IMR-90 (cell line): ENCODE measurements around the gene HOXD9. TPM values are rescaled to one million over a fixed set of nuclear protein-coding genes. Genes with fewer than 3 reads are reported as not detected.

ENCODE experiments used
- ATAC-seq: fragments of 200-7000 bp; cut with Tn5 transposase; 2 replicates; pipeline ENCODE4 v1.9.1; 2020; ENCODE audit warnings: low read depth, mild to moderate bottlenecking, moderate library complexity
- BruUV-seq: library from RNA; stranded (reverse); fragments of 400-500 nt; replicated peaks from 2 replicates; lab custom pipeline; 2021; lab: Mats Ljungman, UMichigan
- CTCF ChIA-PET: fragments of 300-600 bp; formaldehyde crosslinking; extraction: SDS; loops from one replicate; lab custom pipeline; 2021; ENCODE audit warnings: antibody characterized with exemption; lab: Yijun Ruan, JAX
- POLR2A ChIA-PET: fragments of 300-600 bp; sonication (Branson Sonifier 250); formaldehyde crosslinking; loops from one replicate; lab custom pipeline; 2022; ENCODE audit warnings: antibody characterized with exemption; ENCODE audit not compliant: unreplicated experiment; lab: Charles Lee
- DNase-seq: peaks from one replicate; pipeline ENCODE4 v3.0.0; 2013
- H2AFZ ChIP-seq: replicated peaks from 2 replicates; pipeline ENCODE3; 2013; ENCODE audit warnings: low read length, mild to moderate bottlenecking; ENCODE audit not compliant: poor library complexity
- H2AK5ac ChIP-seq: 2 replicates; pipeline ENCODE4 v1.6.1; 2013; ENCODE audit warnings: low read depth, low read length, inconsistent platforms
- H2AK9ac ChIP-seq: replicated peaks from 2 replicates; pipeline ENCODE3; 2013; ENCODE audit warnings: mild to moderate bottlenecking, low read depth, low read length, moderate library complexity; ENCODE audit not compliant: poor library complexity
- H2BK120ac ChIP-seq: 2 replicates; pipeline ENCODE4 v1.6.1; 2013; ENCODE audit warnings: low read depth, low read length, inconsistent platforms
- H2BK15ac ChIP-seq: 3 replicates; pipeline ENCODE4 v1.6.1; 2013; ENCODE audit warnings: low read depth, low read length, inconsistent platforms
- H2BK20ac ChIP-seq: 2 replicates; pipeline ENCODE4 v1.6.1; 2013; ENCODE audit warnings: low read depth, mild to moderate bottlenecking, inconsistent platforms, low read length, moderate library complexity
- H2BK5ac ChIP-seq: 2 replicates; pipeline ENCODE4 v1.6.1; 2013; ENCODE audit warnings: mild to moderate bottlenecking, low read depth, low read length, inconsistent platforms; ENCODE audit not compliant: poor library complexity, severe bottlenecking
- H3K14ac ChIP-seq: replicated peaks from 2 replicates; pipeline ENCODE4 v1.6.1; 2013; ENCODE audit warnings: low read depth, low read length, inconsistent platforms
- H3K18ac ChIP-seq: 2 replicates; pipeline ENCODE4 v1.6.1; 2013; ENCODE audit warnings: low read depth, low read length, control low read depth
- H3K23ac ChIP-seq: 2 replicates; pipeline ENCODE4 v1.6.1; 2013; ENCODE audit warnings: low read depth, low read length, inconsistent platforms
- H3K27ac ChIP-seq: 2 replicates; pipeline ENCODE4 v1.5.1; 2013; ENCODE audit warnings: mild to moderate bottlenecking, control low read depth, low read length; ENCODE audit not compliant: insufficient read depth
- H3K27me3 ChIP-seq: 2 replicates; pipeline ENCODE4 v1.6.1; 2013; ENCODE audit warnings: low read length; ENCODE audit not compliant: control insufficient read depth, insufficient read depth
- H3K36me3 ChIP-seq: 2 replicates; pipeline ENCODE4 v1.6.1; 2013; ENCODE audit warnings: low read length, mixed read lengths; ENCODE audit not compliant: control insufficient read depth, insufficient read depth
- H3K4ac ChIP-seq: 2 replicates; pipeline ENCODE4 v1.6.1; 2013; ENCODE audit warnings: low read depth, low read length, inconsistent platforms
- H3K4me1 ChIP-seq: 2 replicates; pipeline ENCODE4 v1.6.1; 2013; ENCODE audit warnings: low read length, mixed read lengths; ENCODE audit not compliant: control insufficient read depth, insufficient read depth
- H3K4me2 ChIP-seq: 2 replicates; pipeline ENCODE4 v1.6.1; 2013; ENCODE audit warnings: low read depth, mild to moderate bottlenecking, control low read depth, low read length, moderate library complexity
- H3K4me3 ChIP-seq: 2 replicates; pipeline ENCODE4 v1.5.1; 2013; ENCODE audit warnings: low read depth, mild to moderate bottlenecking, control low read depth, low read length, moderate library complexity; ENCODE audit not compliant: insufficient read depth
- H3K56ac ChIP-seq: 2 replicates; pipeline ENCODE4 v1.6.1; 2013; ENCODE audit warnings: low read length, inconsistent platforms; ENCODE audit not compliant: insufficient read depth; ENCODE audit errors: extremely low read depth
- H3K79me1 ChIP-seq, 2 experiments: 2 replicates each; pipeline ENCODE4 v1.6.1; 2013; ENCODE audit warnings: low read length in 2 of 2, inconsistent platforms in 1 of 2, low read depth in 1 of 2
- H3K9ac ChIP-seq: 2 replicates; pipeline ENCODE4 v1.6.1; 2013; ENCODE audit warnings: low read depth, low read length, control low read depth
- H3K9me1 ChIP-seq: 2 replicates; pipeline ENCODE4 v1.6.1; 2013; ENCODE audit warnings: low read length, inconsistent platforms; ENCODE audit not compliant: insufficient read depth
- H3K9me3 ChIP-seq: 2 replicates; pipeline ENCODE4 v1.6.1; 2013; ENCODE audit warnings: low read length; ENCODE audit not compliant: control insufficient read depth, insufficient read depth
- H4K20me1 ChIP-seq: 2 replicates; pipeline ENCODE4 v1.6.1; 2013; ENCODE audit warnings: low read length, inconsistent platforms; ENCODE audit not compliant: insufficient read depth
- H4K5ac ChIP-seq: 2 replicates; pipeline ENCODE4 v1.6.1; 2013; ENCODE audit warnings: mild to moderate bottlenecking, low read depth, low read length, control low read depth
- H4K8ac ChIP-seq, 2 experiments: 2 replicates each; pipeline ENCODE4 v1.6.1; 2013; ENCODE audit warnings: low read depth in 2 of 2, low read length in 2 of 2, control low read depth in 1 of 2, inconsistent platforms in 1 of 2
- H4K91ac ChIP-seq: 2 replicates; pipeline ENCODE4 v1.6.1; 2013; ENCODE audit warnings: low read depth, low read length, inconsistent platforms; ENCODE audit not compliant: insufficient read depth
- CEBPB ChIP-seq: IDR thresholded peaks from 2 replicates; pipeline ENCODE4 v1.6.1; 2012; ENCODE audit warnings: low read depth, low read length, improper control_type of control experiment
- CTCF ChIP-seq: conservative IDR thresholded peaks from 2 replicates; pipeline ENCODE4 v1.5.1; 2012; ENCODE audit warnings: mild to moderate bottlenecking, low read depth, low read length, improper control_type of control experiment
- ELK1 ChIP-seq: fragments of 150-350 bp; IDR thresholded peaks from 2 replicates; pipeline ENCODE4 v1.6.1; 2016; ENCODE audit warnings: low read depth, mild to moderate bottlenecking, low read length, moderate library complexity, borderline replicate concordance
- FOS ChIP-seq: fragments of 150-350 bp; IDR thresholded peaks from 2 replicates; pipeline ENCODE4 v1.6.1; 2016; ENCODE audit warnings: low read depth, low read length
- MAZ ChIP-seq: IDR thresholded peaks from 2 replicates; pipeline ENCODE4 v1.6.1; 2012; ENCODE audit warnings: low read depth, mild to moderate bottlenecking, low read length, improper control_type of control experiment, moderate library complexity, borderline replicate concordance
- MXI1 ChIP-seq: IDR thresholded peaks from 2 replicates; pipeline ENCODE4 v1.6.1; 2012; ENCODE audit warnings: low read depth, mild to moderate bottlenecking, low read length, moderate library complexity, borderline replicate concordance
- NFE2L2 ChIP-seq: fragments of 150-350 bp; IDR thresholded peaks from 2 replicates; pipeline ENCODE4 v1.6.1; 2016; ENCODE audit warnings: low read depth, mild to moderate bottlenecking, low read length
- RAD21 ChIP-seq: IDR thresholded peaks from 2 replicates; pipeline ENCODE4 v1.6.1; 2012; ENCODE audit warnings: low read length, improper control_type of control experiment
- SMC3 ChIP-seq: fragments of 150-350 bp; IDR thresholded peaks from 2 replicates; pipeline ENCODE4 v1.6.1; 2016; ENCODE audit warnings: low read depth, mild to moderate bottlenecking, antibody characterized with exemption, low read length, moderate library complexity
- USF2 ChIP-seq: fragments of 150-350 bp; IDR thresholded peaks from 2 replicates; pipeline ENCODE4 v1.6.1; 2017; ENCODE audit warnings: mild to moderate bottlenecking, antibody characterized with exemption, low read length, low read depth
- WGBS, 2 experiments: methylation state at CpG; one replicate each; pipeline versions ENCODE4 v1.1.5 to v1.1.7; 2013; ENCODE audit warnings: missing lambda C conversion rate in 2 of 2; ENCODE audit not compliant: insufficient read length in 1 of 2; ENCODE audit errors: extremely low coverage in 2 of 2; 5-methylcytosine and 5-hydroxymethylcytosine counted together
- dilution Hi-C: fragments of 300-500 bp; cut with HindIII; formaldehyde crosslinking; loops from one replicate; pipeline ENCODE4 v1.14.3; 2018; ENCODE audit warnings: low sequenced_read_pairs; ENCODE audit not compliant: unreplicated experiment
- in situ Hi-C: fragments of 300-500 bp; cut with MboI; formaldehyde crosslinking; loops from 3 replicates; pipeline ENCODE4 v1.14.3; 2019; ENCODE audit warnings: low sequenced_read_pairs, inconsistent platforms, mixed read lengths
- intact Hi-C: fragments of 100-400 bp; cut with micrococcal nuclease; formaldehyde crosslinking; loops from 2 replicates; pipeline ENCODE4 v1.10.0; 2022
- polyA plus RNA-seq, 3 experiments: library from polyadenylated mRNA; depleted of rRNA; stranded (reverse); fragments of >200 nt; gene quantifications; 2 replicates each; pipeline ENCODE4 v1.2.3, GENCODE V29; 2012; ENCODE audit warnings: low replicate concordance in 1 of 3
- total RNA-seq: library from RNA; depleted of rRNA; stranded (reverse); fragments of >200 nt; gene quantifications from 2 replicates; pipeline ENCODE4 v1.2.3, GENCODE V29; 2012

HOXD9 gene
- total and polyA plus RNA-seq, 2 of the 4 experiments (the other 2 are of a cell fraction) = not detected

GRCh38 chr2:176122683-176123410, at the start of gene HOXD9 (continued):
- no peak for TF ChIP-seq NFE2L2
- no peak for TF ChIP-seq RAD21

GRCh38 chr2:176072951-176073904, 49.3 kb upstream of the HOXD9 start:
- intact Hi-C loops = no loop called here
- no peak for ATAC-seq
- TF ChIP-seq MXI1 (no peak), CTCF (no peak), NFE2L2 (no peak), ELK1 (no peak), USF2 (no peak), FOS (no peak), CEBPB (no peak), SMC3 (no peak), MAZ (no peak)

More at GRCh38 chr2:176072951-176073904, 49.3 kb upstream of the HOXD9 start:
- ChIA-PET CTCF (no interaction called here), POLR2A (no interaction called here)
- H2BK120ac ChIP-seq = no peak overlapping the region
- no peak overlapping the region for H2BK5ac ChIP-seq
- no peak overlapping the region for H2BK20ac ChIP-seq
- no peak overlapping the region for H3K14ac ChIP-seq
- H3K4me1 ChIP-seq = no peaks in the 10 kb centered on the region
- H3K4me2 ChIP-seq = no peak overlapping the region
- H4K8ac ChIP-seq = no peak overlapping the region
- no peaks in the 10 kb centered on the region for H4K20me1 ChIP-seq
- no peak overlapping the region for H3K27ac ChIP-seq
- H2AFZ ChIP-seq = no peak overlapping the region
- no peak overlapping the region for H3K56ac ChIP-seq
- H3K79me1 ChIP-seq = no peaks in the 10 kb centered on the region
- no TSS peak for BruUV-seq
- dilution Hi-C loops = no loop called here
- in situ Hi-C loops = no loop called here
- no peak overlapping the region for H2AK9ac ChIP-seq
- no peaks in the 10 kb centered on the region for H3K9me1 ChIP-seq
- no peak overlapping the region for H4K91ac ChIP-seq
- peaks cover 6% of the 10 kb centered on the region; the same call in 1 of the 2 replicates for H3K9me3 ChIP-seq
- H3K4me3 ChIP-seq = no peak overlapping the region
- WGBS, 2 experiments = 2% methylated on average over 9 of the region's 29 CpGs; no CpG with 5 or more reads in 1 of the 2 experiments
- H2BK15ac ChIP-seq = no peak overlapping the region
- no peaks in the 10 kb centered on the region for H3K36me3 ChIP-seq
- H3K27me3 ChIP-seq = peaks cover 84% of the 10 kb centered on the region
- no peak overlapping the region for H3K23ac ChIP-seq
- H3K18ac ChIP-seq = no peak overlapping the region
- H4K5ac ChIP-seq = no peak overlapping the region
- no peak for DNase-seq
- no peak overlapping the region for H3K9ac ChIP-seq
- H3K4ac ChIP-seq = no peak overlapping the region
- no peak overlapping the region for H2AK5ac ChIP-seq
